ENCODE results near the gene CCDC107. TPM values are rescaled to one million over a fixed set of nuclear protein-coding genes. Genes with fewer than 3 reads are reported as not detected.
A peak's percentile ranks its signal among the peaks of the same experiment; 100 is the strongest.

The CCDC107 gene
- total and polyA plus RNA-seq, 2 of the 13 experiments (the other 11 are each of a cell fraction or from before 2014, with no cell fraction given), result 7.1 to 15.2 TPM

GRCh38 chr9:35646533-35647265 lies 11.4 kb upstream of the CCDC107 start (continued):
- TF ChIP-seq ZBTB7A (CRISPR knock-in tag; IDR thresholded peaks at IDR 0.05) (no peak), HOMEZ (CRISPR knock-in tag; IDR thresholded peaks at IDR 0.05; ENCODE audit: low read depth) (no peak), HNRNPL (IDR thresholded peaks at IDR 0.05; ENCODE audit: low read depth, low read length) (0 out of 2 replicates have a peak, but pooled peaks have one; percentile 40), IRX3 (CRISPR knock-in tag; IDR thresholded peaks at IDR 0.05; ENCODE audit: borderline replicate concordance, low read depth) (no peak), ZNF768 (CRISPR knock-in tag; IDR thresholded peaks at IDR 0.05) (peak; percentile 59; the same call in 1 of the 2 replicates), ZSCAN20 (CRISPR knock-in tag; IDR thresholded peaks at IDR 0.05; ENCODE audit: borderline replicate concordance) (no peak), HNRNPK (IDR thresholded peaks at IDR 0.05; ENCODE audit: low read depth, low read length, poor library complexity, severe bottlenecking) (peak; percentile 69), ZBTB38 (CRISPR knock-in tag; IDR thresholded peaks at IDR 0.05) (peak; percentile 50; the same call in 1 of the 2 replicates), DR1 (CRISPR knock-in tag; IDR thresholded peaks at IDR 0.05) (0 out of 2 replicates have a peak, but pooled peaks have one; percentile 27), ZNF530 (CRISPR knock-in tag; IDR thresholded peaks at IDR 0.05; ENCODE audit: low read depth) (no peak), KMT2A (CRISPR knock-in tag; IDR thresholded peaks at IDR 0.05) (peak; percentile 74; the same call in 1 of the 2 replicates), SRY (CRISPR knock-in tag; IDR thresholded peaks at IDR 0.05) (peak; percentile 86; the same call in 1 of the 2 replicates), ZNF687 (CRISPR knock-in tag; IDR thresholded peaks at IDR 0.05) (peak; percentile 86)
- TF ChIP-seq, protein P1, sequence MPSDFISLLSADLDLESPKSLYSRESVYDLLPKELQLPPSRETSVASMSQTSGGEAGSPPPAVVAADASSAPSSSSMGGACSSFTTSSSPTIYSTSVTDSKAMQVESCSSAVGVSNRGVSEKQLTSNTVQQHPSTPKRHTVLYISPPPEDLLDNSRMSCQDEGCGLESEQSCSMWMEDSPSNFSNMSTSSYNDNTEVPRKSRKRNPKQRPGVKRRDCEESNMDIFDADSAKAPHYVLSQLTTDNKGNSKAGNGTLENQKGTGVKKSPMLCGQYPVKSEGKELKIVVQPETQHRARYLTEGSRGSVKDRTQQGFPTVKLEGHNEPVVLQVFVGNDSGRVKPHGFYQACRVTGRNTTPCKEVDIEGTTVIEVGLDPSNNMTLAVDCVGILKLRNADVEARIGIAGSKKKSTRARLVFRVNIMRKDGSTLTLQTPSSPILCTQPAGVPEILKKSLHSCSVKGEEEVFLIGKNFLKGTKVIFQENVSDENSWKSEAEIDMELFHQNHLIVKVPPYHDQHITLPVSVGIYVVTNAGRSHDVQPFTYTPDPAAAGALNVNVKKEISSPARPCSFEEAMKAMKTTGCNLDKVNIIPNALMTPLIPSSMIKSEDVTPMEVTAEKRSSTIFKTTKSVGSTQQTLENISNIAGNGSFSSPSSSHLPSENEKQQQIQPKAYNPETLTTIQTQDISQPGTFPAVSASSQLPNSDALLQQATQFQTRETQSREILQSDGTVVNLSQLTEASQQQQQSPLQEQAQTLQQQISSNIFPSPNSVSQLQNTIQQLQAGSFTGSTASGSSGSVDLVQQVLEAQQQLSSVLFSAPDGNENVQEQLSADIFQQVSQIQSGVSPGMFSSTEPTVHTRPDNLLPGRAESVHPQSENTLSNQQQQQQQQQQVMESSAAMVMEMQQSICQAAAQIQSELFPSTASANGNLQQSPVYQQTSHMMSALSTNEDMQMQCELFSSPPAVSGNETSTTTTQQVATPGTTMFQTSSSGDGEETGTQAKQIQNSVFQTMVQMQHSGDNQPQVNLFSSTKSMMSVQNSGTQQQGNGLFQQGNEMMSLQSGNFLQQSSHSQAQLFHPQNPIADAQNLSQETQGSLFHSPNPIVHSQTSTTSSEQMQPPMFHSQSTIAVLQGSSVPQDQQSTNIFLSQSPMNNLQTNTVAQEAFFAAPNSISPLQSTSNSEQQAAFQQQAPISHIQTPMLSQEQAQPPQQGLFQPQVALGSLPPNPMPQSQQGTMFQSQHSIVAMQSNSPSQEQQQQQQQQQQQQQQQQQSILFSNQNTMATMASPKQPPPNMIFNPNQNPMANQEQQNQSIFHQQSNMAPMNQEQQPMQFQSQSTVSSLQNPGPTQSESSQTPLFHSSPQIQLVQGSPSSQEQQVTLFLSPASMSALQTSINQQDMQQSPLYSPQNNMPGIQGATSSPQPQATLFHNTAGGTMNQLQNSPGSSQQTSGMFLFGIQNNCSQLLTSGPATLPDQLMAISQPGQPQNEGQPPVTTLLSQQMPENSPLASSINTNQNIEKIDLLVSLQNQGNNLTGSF (CRISPR knock-in tag; IDR thresholded peaks at IDR 0.05), result no peak
- TF ChIP-seq, protein P2, sequence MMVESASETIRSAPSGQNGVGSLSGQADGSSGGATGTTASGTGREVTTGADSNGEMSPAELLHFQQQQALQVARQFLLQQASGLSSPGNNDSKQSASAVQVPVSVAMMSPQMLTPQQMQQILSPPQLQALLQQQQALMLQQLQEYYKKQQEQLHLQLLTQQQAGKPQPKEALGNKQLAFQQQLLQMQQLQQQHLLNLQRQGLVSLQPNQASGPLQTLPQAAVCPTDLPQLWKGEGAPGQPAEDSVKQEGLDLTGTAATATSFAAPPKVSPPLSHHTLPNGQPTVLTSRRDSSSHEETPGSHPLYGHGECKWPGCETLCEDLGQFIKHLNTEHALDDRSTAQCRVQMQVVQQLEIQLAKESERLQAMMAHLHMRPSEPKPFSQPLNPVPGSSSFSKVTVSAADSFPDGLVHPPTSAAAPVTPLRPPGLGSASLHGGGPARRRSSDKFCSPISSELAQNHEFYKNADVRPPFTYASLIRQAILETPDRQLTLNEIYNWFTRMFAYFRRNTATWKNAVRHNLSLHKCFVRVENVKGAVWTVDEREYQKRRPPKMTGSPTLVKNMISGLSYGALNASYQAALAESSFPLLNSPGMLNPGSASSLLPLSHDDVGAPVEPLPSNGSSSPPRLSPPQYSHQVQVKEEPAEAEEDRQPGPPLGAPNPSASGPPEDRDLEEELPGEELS (CRISPR knock-in tag; IDR thresholded peaks at IDR 0.05), result peak; percentile 29; the same call in 1 of the 2 replicates
